Mammary epithelial cell (primary cell): Measurements from ENCODE around the gene GPM6B.

Experiments
- EZH2 ChIP-seq: IDR thresholded peaks from 2 replicates; pipeline ENCODE4 v1.6.1; 2012; ENCODE audit warnings: low read length, inconsistent platforms, borderline replicate concordance
- TF ChIP-seq, protein P1 (sequence below), 2 donors: IDR thresholded peaks in 1 of 2; conservative IDR thresholded peaks in 1 of 2; 2 replicates each; pipeline ENCODE4 v1.5.1; 2011 to 2012; ENCODE audit warnings: inconsistent platforms in 2 of 2, low read length in 2 of 2, mild to moderate bottlenecking in 2 of 2, control low read depth in 1 of 2, low read depth in 1 of 2; ENCODE audit not compliant: insufficient read depth in 1 of 2; ENCODE audit errors: extremely low read depth in 1 of 2

GRCh38 chrX:13786048-13786447 is 30.8 kb downstream of the GPM6B start:
- TF ChIP-seq, protein P1, sequence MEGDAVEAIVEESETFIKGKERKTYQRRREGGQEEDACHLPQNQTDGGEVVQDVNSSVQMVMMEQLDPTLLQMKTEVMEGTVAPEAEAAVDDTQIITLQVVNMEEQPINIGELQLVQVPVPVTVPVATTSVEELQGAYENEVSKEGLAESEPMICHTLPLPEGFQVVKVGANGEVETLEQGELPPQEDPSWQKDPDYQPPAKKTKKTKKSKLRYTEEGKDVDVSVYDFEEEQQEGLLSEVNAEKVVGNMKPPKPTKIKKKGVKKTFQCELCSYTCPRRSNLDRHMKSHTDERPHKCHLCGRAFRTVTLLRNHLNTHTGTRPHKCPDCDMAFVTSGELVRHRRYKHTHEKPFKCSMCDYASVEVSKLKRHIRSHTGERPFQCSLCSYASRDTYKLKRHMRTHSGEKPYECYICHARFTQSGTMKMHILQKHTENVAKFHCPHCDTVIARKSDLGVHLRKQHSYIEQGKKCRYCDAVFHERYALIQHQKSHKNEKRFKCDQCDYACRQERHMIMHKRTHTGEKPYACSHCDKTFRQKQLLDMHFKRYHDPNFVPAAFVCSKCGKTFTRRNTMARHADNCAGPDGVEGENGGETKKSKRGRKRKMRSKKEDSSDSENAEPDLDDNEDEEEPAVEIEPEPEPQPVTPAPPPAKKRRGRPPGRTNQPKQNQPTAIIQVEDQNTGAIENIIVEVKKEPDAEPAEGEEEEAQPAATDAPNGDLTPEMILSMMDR (conservative IDR thresholded peaks at IDR 0.05 in 1 of 2, IDR thresholded peaks at IDR 0.05 in 1 of 2; ENCODE audit: extremely low read depth in 1 of 2, insufficient read depth in 1 of 2, low read depth in 1 of 2, low read length in 2 of 2) = no peak
- TF ChIP-seq EZH2 = no peak
